BJ (cell line): ENCODE measurements around the gene CARD10. TPM values are rescaled to one million over a fixed set of nuclear protein-coding genes. Genes with fewer than 3 reads are reported as not detected.
A peak's percentile ranks its signal among the peaks of the same experiment; 100 is the strongest.

ENCODE experiments used
- CTCF ChIA-PET: fragments of 350-600 bp; formaldehyde crosslinking; extraction: SDS; loops from one replicate; lab custom pipeline; 2021; ENCODE audit warnings: antibody characterized with exemption, inconsistent platforms; lab: Yijun Ruan, JAX
- POLR2A ChIA-PET: fragments of 300-600 bp; sonication (Branson Sonifier 250); formaldehyde crosslinking; extraction: SDS; loops from one replicate; lab custom pipeline; 2021; ENCODE audit warnings: antibody characterized with exemption; lab: Charles Lee
- DNase-seq: peaks from one replicate; pipeline ENCODE4 v3.0.0-alpha.2; 2011; ENCODE audit warnings: low read depth
- H3K27me3 ChIP-seq: 2 replicates; pipeline ENCODE4 v1.6.0; 2011; ENCODE audit warnings: low read length; ENCODE audit not compliant: control insufficient read depth, insufficient read depth
- H3K36me3 ChIP-seq: 2 replicates; pipeline ENCODE4 v1.5.1; 2011; ENCODE audit warnings: low read length; ENCODE audit not compliant: control insufficient read depth, insufficient read depth
- H3K4me3 ChIP-seq: 2 replicates; pipeline ENCODE4 v1.5.1; 2011; ENCODE audit warnings: low read depth, mild to moderate bottlenecking, control low read depth, low read length
- polyA plus RNA-seq: library from polyadenylated mRNA; depleted of rRNA; stranded (reverse); fragments of >200 nt; gene quantifications from 2 replicates; pipeline ENCODE4 v1.2.3, GENCODE V29; 2011
- TF ChIP-seq, protein P1 (sequence below): IDR thresholded peaks from 2 replicates; pipeline ENCODE4 v1.5.1; 2011; ENCODE audit warnings: low read depth, mild to moderate bottlenecking, control low read depth, inconsistent platforms, low read length, moderate library complexity; ENCODE audit not compliant: insufficient read depth

Gene CARD10
- polyA plus RNA-seq, 1 experiment, result 4.5 TPM

- H3K36me3 ChIP-seq, result no peaks in the 10 kb centered on the region
- DNase-seq, result no peak
- TF ChIP-seq, protein P1, sequence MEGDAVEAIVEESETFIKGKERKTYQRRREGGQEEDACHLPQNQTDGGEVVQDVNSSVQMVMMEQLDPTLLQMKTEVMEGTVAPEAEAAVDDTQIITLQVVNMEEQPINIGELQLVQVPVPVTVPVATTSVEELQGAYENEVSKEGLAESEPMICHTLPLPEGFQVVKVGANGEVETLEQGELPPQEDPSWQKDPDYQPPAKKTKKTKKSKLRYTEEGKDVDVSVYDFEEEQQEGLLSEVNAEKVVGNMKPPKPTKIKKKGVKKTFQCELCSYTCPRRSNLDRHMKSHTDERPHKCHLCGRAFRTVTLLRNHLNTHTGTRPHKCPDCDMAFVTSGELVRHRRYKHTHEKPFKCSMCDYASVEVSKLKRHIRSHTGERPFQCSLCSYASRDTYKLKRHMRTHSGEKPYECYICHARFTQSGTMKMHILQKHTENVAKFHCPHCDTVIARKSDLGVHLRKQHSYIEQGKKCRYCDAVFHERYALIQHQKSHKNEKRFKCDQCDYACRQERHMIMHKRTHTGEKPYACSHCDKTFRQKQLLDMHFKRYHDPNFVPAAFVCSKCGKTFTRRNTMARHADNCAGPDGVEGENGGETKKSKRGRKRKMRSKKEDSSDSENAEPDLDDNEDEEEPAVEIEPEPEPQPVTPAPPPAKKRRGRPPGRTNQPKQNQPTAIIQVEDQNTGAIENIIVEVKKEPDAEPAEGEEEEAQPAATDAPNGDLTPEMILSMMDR, result no peak
- no peak overlapping the region for H3K4me3 ChIP-seq
- H3K27me3 ChIP-seq, result no peaks in the 10 kb centered on the region
- ChIA-PET CTCF (interaction anchor here (1.7 to 16.8 kb wide), 4 partner anchors 20 to 134 kb away, joined by 9 to 551 read pairs (median 182); partner anchors contain the start of genes CDC42EP1 and GGA1), POLR2A (interaction anchor here (1.3 to 1.8 kb wide), 2 partner anchors 15 to 16 kb away, joined by 6 to 9 read pairs; no protein-coding TSS in a partner anchor)
Measured at GRCh38 chr22:37547251-37547741, 28.1 kb upstream of the CARD10 start.

GRCh38 chr22:37546437-37547250 lies 27.4 kb upstream of the CARD10 start:
- ChIA-PET POLR2A (interaction anchor here (1.3 to 1.8 kb wide), 3 partner anchors 13 to 17 kb away, joined by 6 to 16 read pairs (median 9); partner anchors contain the start of gene CDC42EP1), CTCF (interaction anchor here (0.6 to 16.8 kb wide), 14 partner anchors 9 to 219 kb away, joined by 3 to 551 read pairs (median 4); partner anchors contain the start of genes CDC42EP1, GGA1 and LGALS2)
- TF ChIP-seq, protein P1, result peak; percentile 18; the same call in 1 of the 2 replicates
- Histone ChIP-seq H3K4me3 (no peak overlapping the region), H3K36me3 (no peaks in the 10 kb centered on the region), H3K27me3 (no peaks in the 10 kb centered on the region)
- DNase-seq, result no peak

DNA sequence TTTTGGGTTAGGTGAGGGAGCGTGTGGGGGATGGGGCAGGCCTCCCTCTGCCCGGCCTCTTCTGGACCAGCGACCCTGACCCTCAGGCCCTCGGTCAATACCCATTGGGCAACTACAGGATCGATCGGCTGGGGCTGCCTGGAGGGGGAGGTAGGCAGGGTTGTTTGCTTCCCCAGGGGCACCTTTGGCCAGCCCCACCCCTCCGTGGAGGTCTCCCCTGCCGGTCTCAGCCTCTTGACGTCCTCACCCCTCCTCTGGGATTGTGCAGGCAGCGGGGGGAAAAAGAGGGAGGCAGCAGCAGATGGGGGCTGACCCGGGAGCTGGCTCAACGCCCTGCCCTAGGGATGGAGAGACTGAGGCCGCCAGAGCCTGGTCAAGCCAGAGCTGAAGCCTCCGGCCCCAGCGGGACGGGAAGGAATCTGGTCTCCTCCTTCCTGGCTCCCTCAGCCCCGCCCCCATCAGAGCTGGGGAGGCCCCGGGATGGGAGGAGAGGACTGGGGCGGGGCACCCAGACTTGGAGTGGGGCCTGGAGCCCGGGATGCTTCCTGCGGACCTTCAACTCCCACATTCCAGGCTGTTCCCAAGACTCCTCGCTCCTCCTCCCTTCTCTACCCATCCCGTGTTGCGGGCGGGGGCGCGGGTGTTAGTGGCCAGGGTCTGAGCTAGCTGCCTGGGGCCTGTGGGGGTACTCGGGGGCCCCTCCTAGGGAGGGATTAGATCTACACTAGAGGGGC lies 26.7 kb upstream of the CARD10 start:
- Histone ChIP-seq H3K4me3 (peak overlapping the region; percentile 33), H3K27me3 (no peaks in the 10 kb centered on the region), H3K36me3 (no peaks in the 10 kb centered on the region)
- ChIA-PET POLR2A (interaction anchor here (1.4 to 1.8 kb wide), 2 partner anchors 14 to 16 kb away, joined by 9 to 16 read pairs; partner anchors contain the start of gene CDC42EP1), CTCF (interaction anchor here (0.6 to 16.8 kb wide), 16 partner anchors 9 to 359 kb away, joined by 3 to 551 read pairs (median 4); partner anchors contain the start of genes CDC42EP1, GGA1 and LGALS2)
- TF ChIP-seq, protein P1, result no peak
- peak; percentile 71 for DNase-seq

DNA sequence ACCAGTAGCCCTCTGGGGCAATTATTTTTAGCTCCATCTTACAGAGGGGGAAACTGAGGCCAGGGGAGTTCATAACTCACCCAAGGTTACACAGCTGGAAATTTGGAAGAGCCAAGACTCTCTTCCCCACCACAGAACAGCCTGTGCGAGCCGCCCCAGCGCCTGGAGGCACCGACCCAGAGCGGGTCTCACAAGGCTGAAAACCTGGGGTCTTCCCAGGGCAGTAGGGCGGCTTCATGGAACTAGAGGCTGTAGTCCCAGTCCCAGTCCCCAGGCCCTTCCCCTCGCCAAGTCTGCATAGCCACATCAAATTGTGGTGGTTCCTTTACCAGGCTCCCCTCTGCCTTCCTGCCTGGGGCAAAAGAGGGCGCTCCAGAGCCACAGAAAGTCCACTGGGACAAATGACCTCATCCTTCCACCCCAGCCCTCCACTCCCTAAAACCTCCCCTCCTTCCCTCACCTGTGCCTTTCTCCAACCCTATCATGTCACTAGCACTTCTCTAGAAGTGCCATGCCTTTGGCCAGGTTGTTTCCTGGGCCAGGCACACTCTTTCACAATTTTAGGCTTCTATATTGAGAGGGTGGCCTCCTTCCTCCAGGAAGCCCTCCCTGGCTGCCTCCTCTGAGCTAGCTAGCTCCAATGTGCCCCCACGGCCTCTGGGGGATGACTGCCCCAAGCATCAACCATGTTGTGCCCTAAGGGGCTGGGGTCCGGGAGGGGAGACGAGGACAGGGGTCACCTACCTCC lies 25.9 kb upstream of the CARD10 start:
- TF ChIP-seq, protein P1, result peak; percentile 83
- ChIA-PET POLR2A (interaction anchor here (1.4 to 1.8 kb wide), 2 partner anchors 15 to 17 kb away, joined by 9 to 16 read pairs; partner anchors contain the start of gene CDC42EP1), CTCF (interaction anchor here (0.6 to 16.8 kb wide), 16 partner anchors 15 to 360 kb away, joined by 3 to 551 read pairs (median 4); partner anchors contain the start of genes CDC42EP1 and GGA1)
- no peaks in the 10 kb centered on the region for H3K27me3 ChIP-seq
- H3K36me3 ChIP-seq, result no peaks in the 10 kb centered on the region
- no peak for DNase-seq
- peak overlapping the region; percentile 33 for H3K4me3 ChIP-seq
